Neuronal stem cell (in vitro differentiated cells): ENCODE data around the gene HERC5. TPM values are rescaled to one million over a fixed set of nuclear protein-coding genes. Genes with fewer than 3 reads are reported as not detected.

ENCODE experiments used
- DNase-seq: peaks from one replicate; pipeline ENCODE4 v3.0.0-alpha.2; 2013; ENCODE audit warnings: low spot score
- H2AFZ ChIP-seq: one replicate; pipeline ENCODE4 v1.6.1; 2013; ENCODE audit warnings: mild to moderate bottlenecking, low read length, inconsistent platforms
- H2AK5ac ChIP-seq: 2 replicates; pipeline ENCODE4 v1.6.1; 2013; ENCODE audit warnings: low read depth, mild to moderate bottlenecking, inconsistent platforms, low read length, moderate library complexity, mixed read lengths
- H2BK120ac ChIP-seq: 2 replicates; pipeline ENCODE4 v1.6.1; 2013; ENCODE audit warnings: low read depth, mild to moderate bottlenecking, inconsistent platforms, low read length, moderate library complexity, mixed read lengths
- H2BK12ac ChIP-seq: one replicate; pipeline ENCODE4 v1.6.1; 2013; ENCODE audit warnings: low read length, inconsistent platforms
- H2BK15ac ChIP-seq: 2 replicates; pipeline ENCODE4 v1.6.1; 2013; ENCODE audit warnings: mild to moderate bottlenecking, low read length, inconsistent platforms, mixed read lengths
- H2BK5ac ChIP-seq: one replicate; pipeline ENCODE4 v1.6.1; 2013; ENCODE audit warnings: inconsistent platforms, mild to moderate bottlenecking, low read length, moderate library complexity
- H3K14ac ChIP-seq: one replicate; pipeline ENCODE4 v1.6.1; 2013; ENCODE audit warnings: low read length, inconsistent platforms
- H3K18ac ChIP-seq: 2 replicates; pipeline ENCODE4 v1.6.1; 2013; ENCODE audit warnings: low read length, inconsistent platforms
- H3K23ac ChIP-seq: 2 replicates; pipeline ENCODE4 v1.6.1; 2013; ENCODE audit warnings: low read depth, mild to moderate bottlenecking, mixed read lengths, low read length, inconsistent platforms; ENCODE audit not compliant: poor library complexity
- H3K27ac ChIP-seq: replicated peaks from 3 replicates; pipeline ENCODE4 v1.5.1; 2013; ENCODE audit warnings: low read length, inconsistent platforms
- H3K27me3 ChIP-seq, 3 experiments: 2 replicates each; pipeline ENCODE4 v1.6.1; 2013; ENCODE audit warnings: low read length in 3 of 3, mild to moderate bottlenecking in 2 of 3, inconsistent platforms in 1 of 3, low read depth in 1 of 3, mixed read lengths in 1 of 3, moderate library complexity in 1 of 3; ENCODE audit not compliant: control insufficient read depth in 3 of 3, insufficient read depth in 3 of 3
- H3K36me3 ChIP-seq, 2 donors: replicated peaks in 1 of 2; 2 replicates each; pipeline ENCODE4 v1.6.1; 2013; ENCODE audit warnings: low read length in 2 of 2; ENCODE audit not compliant: control insufficient read depth in 2 of 2, insufficient read depth in 2 of 2
- H3K4ac ChIP-seq: 2 replicates; pipeline ENCODE4 v1.6.1; 2013; ENCODE audit warnings: inconsistent platforms, mild to moderate bottlenecking, low read length, moderate library complexity
- H3K4me1 ChIP-seq, 2 donors: 1 replicate in 1 of 2; 2 replicates in 1 of 2; pipeline ENCODE4 v1.6.1; 2013; ENCODE audit warnings: low read length in 2 of 2, low read depth in 1 of 2; ENCODE audit not compliant: control insufficient read depth in 2 of 2, insufficient read depth in 1 of 2
- H3K4me2 ChIP-seq: one replicate; pipeline ENCODE4 v1.6.1; 2013; ENCODE audit warnings: mild to moderate bottlenecking, low read length, inconsistent platforms; ENCODE audit not compliant: insufficient read depth, poor library complexity, severe bottlenecking
- H3K4me3 ChIP-seq, 2 donors: 2 replicates each; pipeline ENCODE4 v1.5.1; 2013; ENCODE audit warnings: low read length in 2 of 2, mild to moderate bottlenecking in 2 of 2, inconsistent platforms in 1 of 2, moderate library complexity in 1 of 2
- H3K79me1 ChIP-seq: one replicate; pipeline ENCODE4 v1.6.1; 2013; ENCODE audit warnings: low read depth, mild to moderate bottlenecking, inconsistent platforms, low read length, moderate library complexity
- H3K9ac ChIP-seq: one replicate; pipeline ENCODE4 v1.6.1; 2013; ENCODE audit warnings: mild to moderate bottlenecking, low read depth, low read length, inconsistent platforms; ENCODE audit not compliant: poor library complexity
- H3K9me3 ChIP-seq, 2 donors: replicated peaks in 1 of 2; 2 replicates each; pipeline versions ENCODE3 to v1.6.1; 2013; ENCODE audit warnings: low read length in 2 of 2, mild to moderate bottlenecking in 2 of 2, inconsistent platforms in 1 of 2, low read depth in 1 of 2, mixed read lengths in 1 of 2, moderate library complexity in 1 of 2; ENCODE audit not compliant: control insufficient read depth in 2 of 2, insufficient read depth in 1 of 2
- H4K8ac ChIP-seq: one replicate; pipeline ENCODE4 v1.6.1; 2013; ENCODE audit warnings: low read depth, mild to moderate bottlenecking, inconsistent platforms, low read length, moderate library complexity
- H4K91ac ChIP-seq: one replicate; pipeline ENCODE4 v1.6.1; 2013; ENCODE audit warnings: low read length, low read depth, mild to moderate bottlenecking, inconsistent platforms; ENCODE audit not compliant: poor library complexity
- WGBS, 2 donors: extraction: QIAGEN DNeasy Blood & Tissue Kit; methylation state at CpG; one replicate each; pipeline ENCODE4 v1.1.7; 2013; ENCODE audit warnings: missing lambda C conversion rate in 2 of 2, mixed read lengths in 1 of 2; ENCODE audit not compliant: insufficient read length in 2 of 2, insufficient replicate concordance in 1 of 2; ENCODE audit errors: extremely low coverage in 2 of 2; 5-methylcytosine and 5-hydroxymethylcytosine counted together
- polyA plus RNA-seq, 2 experiments: library from polyadenylated mRNA; stranded (reverse); fragments of 200-250 nt; gene quantifications; one replicate each; pipeline ENCODE4 v1.2.3, GENCODE V29; 2013

The HERC5 gene
- polyA plus RNA-seq (2013, experiment 1 of 2) = 1.3 TPM
- 1.2 TPM for polyA plus RNA-seq (2013, experiment 2 of 2)

DNA sequence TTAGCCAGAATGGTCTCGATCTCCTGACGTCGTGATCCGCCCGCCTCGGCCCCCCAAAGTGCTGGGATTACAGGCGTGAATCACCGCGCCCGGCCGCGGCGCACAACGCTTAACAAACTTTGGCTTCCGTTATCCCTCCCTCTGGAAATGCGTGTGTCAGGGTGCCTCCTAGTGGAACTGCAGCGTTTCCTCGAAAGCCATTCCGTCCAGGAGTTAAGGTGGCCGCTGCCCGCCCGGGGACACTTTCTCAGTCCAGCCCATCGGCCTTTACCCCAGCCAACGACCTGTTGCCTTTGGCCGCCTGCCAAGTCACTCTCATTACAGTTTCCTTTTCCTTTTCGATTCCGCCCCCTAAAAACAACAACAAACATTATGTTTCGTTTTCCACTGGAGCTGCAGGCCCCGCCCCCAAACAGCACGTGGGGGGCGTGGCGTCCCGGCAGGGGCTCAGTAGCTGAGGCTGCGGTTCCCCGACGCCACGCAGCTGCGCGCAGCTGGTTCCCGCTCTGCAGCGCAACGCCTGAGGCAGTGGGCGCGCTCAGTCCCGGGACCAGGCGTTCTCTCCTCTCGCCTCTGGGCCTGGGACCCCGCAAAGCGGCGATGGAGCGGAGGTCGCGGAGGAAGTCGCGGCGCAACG is at the start of gene HERC5:
HERC5 (plus strand) TSS at position 450 of the 637 bp plus-strand sequence; CDS start at position 601, 151 bp downstream.
- Histone ChIP-seq H2AFZ (peak within 1 kb of the TSS; percentile 98), H2BK15ac (no peak within 1 kb of the TSS), H3K4me2 (peak within 1 kb of the TSS; percentile 80), H2AK5ac (no peak within 1 kb of the TSS), H3K79me1 (no peaks in the 10 kb centered on the region), H3K23ac (peak within 1 kb of the TSS; percentile 43), H3K9ac (peak within 1 kb of the TSS; percentile 21), H2BK12ac (no peak within 1 kb of the TSS), H4K8ac (no peak within 1 kb of the TSS), H2BK5ac (no peak within 1 kb of the TSS), H3K9me3 (no peaks in the 10 kb centered on the region), H3K4me1 (peaks cover 0 to 2% of the 10 kb centered on the region in 2 donors), H3K14ac (peak within 1 kb of the TSS; percentile 38), H3K36me3 (no peaks in the 10 kb centered on the region), H3K4ac (no peak within 1 kb of the TSS), H3K18ac (peak within 1 kb of the TSS; percentile 83), H3K27ac (no peak within 1 kb of the TSS), H2BK120ac (no peak within 1 kb of the TSS), H3K27me3 (peaks cover 9 to 24% (median 16%) of the 10 kb centered on the region in 3 experiments), H4K91ac (no peak within 1 kb of the TSS), H3K4me3 (peak within 1 kb of the TSS; percentile 53 to 80)
- DNase-seq = peak; percentile 66
- no CpG with 5 or more reads among the region's 57 CpGs for WGBS, 2 donors

DNA sequence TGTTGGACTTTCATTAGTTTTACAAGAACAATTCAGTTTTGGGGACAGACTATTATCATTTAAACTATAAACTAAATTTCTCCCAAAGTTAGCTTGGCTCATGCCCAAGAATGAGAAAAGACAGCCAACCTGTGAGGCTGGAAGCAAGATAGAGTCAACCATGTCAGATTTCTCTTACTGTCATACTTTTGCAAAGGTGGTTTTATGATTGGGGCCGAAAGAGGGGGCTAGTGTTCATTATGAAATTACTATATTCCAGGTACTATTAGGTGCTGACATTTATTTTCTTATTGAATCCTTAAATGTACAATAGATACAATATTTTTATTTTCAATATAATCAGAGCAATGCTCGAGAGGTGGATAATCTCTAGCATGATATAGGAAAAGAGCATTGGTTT is 47.7 kb upstream of the HERC5 start:
- Histone ChIP-seq H3K4ac (no peak overlapping the region), H3K18ac (no peak overlapping the region), H2BK15ac (no peak overlapping the region), H3K27me3 (no peaks in the 10 kb centered on the region), H2BK12ac (no peak overlapping the region), H4K8ac (no peak overlapping the region), H2BK5ac (no peak overlapping the region), H2AK5ac (no peak overlapping the region), H3K9me3 (no peaks in the 10 kb centered on the region), H4K91ac (no peak overlapping the region), H3K9ac (no peak overlapping the region), H3K79me1 (no peaks in the 10 kb centered on the region), H3K4me1 (no peaks in the 10 kb centered on the region), H3K23ac (no peak overlapping the region), H3K14ac (no peak overlapping the region), H3K4me2 (no peak overlapping the region), H2BK120ac (no peak overlapping the region), H2AFZ (no peak overlapping the region), H3K27ac (no peak overlapping the region), H3K4me3 (no peak overlapping the region), H3K36me3 (no peaks in the 10 kb centered on the region)
- WGBS, 2 donors = no CpG with 5 or more reads among the region's 2 CpGs
- DNase-seq = no peak

DNA sequence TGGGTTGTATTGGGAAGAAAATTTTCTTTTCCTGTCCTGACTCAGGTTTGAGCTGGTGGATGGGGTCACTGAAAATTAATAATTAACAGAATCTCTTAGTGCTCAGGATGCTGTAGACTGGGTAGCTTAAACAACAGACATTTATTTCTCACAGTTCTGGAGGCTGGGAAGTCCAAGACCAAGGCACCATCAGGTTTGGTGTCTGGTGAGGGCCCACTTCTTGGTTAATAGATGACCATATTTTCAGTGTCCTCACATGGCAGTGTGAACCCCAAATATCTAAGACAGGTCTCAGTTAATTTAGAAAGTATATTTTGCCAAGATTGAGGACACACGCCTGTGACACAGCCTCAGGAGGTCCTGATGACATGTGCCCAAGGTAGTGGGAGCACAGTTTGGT is 47.1 kb upstream of the HERC5 start:
- no peak overlapping the region for H2AK5ac ChIP-seq
- no peaks in the 10 kb centered on the region for H3K9me3 ChIP-seq
- H3K14ac ChIP-seq = no peak overlapping the region
- H3K36me3 ChIP-seq = no peaks in the 10 kb centered on the region
- no peak overlapping the region for H3K9ac ChIP-seq
- H3K4me1 ChIP-seq = no peaks in the 10 kb centered on the region
- WGBS, 2 donors = no CpG with 5 or more reads among the region's 1 CpG
- no peaks in the 10 kb centered on the region for H3K27me3 ChIP-seq
- no peak overlapping the region for H3K4me3 ChIP-seq
- H3K18ac ChIP-seq = no peak overlapping the region
- no peak overlapping the region for H2BK15ac ChIP-seq
- no peak overlapping the region for H2BK5ac ChIP-seq
- no peak overlapping the region for H3K23ac ChIP-seq
- H3K27ac ChIP-seq = no peak overlapping the region
- H3K4me2 ChIP-seq = no peak overlapping the region
- H4K8ac ChIP-seq = no peak overlapping the region
- no peak overlapping the region for H4K91ac ChIP-seq
- no peak for DNase-seq
- H3K4ac ChIP-seq = no peak overlapping the region
- H3K79me1 ChIP-seq = no peaks in the 10 kb centered on the region
- no peak overlapping the region for H2BK120ac ChIP-seq
- no peak overlapping the region for H2BK12ac ChIP-seq
- H2AFZ ChIP-seq = no peak overlapping the region

DNA sequence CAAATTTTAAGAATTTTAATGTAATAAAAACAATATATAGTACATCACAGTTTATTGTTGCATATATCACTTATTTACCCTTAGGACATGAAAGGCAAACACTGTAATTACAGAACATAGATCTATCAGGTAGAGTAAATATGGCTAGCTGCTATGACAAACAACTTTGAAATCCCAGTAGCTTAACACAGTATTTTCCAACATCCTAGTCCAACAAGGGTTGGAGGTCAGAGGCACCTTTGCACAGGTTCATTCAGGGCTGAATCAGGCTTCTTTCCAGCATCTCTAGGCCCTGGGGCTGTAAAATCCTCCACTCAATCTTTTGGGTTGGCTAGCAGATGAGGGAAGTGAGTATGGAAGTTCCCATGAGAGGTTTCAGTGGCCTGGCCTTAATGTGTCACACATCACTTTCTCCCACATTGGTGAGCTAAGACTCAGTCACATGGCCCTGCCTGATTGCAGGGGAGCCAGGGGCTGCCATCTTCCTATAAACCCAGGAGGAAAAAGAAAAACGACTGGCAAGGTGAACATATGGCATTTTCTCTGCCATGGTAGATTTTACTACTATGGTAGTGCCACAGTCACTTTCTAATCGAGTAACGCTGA is 45.3 kb upstream of the HERC5 start:
- Histone ChIP-seq H3K4me1 (no peaks in the 10 kb centered on the region), H2BK120ac (no peak overlapping the region), H2BK5ac (no peak overlapping the region), H3K27me3 (no peaks in the 10 kb centered on the region), H4K8ac (no peak overlapping the region), H3K36me3 (no peaks in the 10 kb centered on the region), H3K4me3 (no peak overlapping the region), H3K4me2 (no peak overlapping the region), H3K23ac (no peak overlapping the region), H3K9ac (no peak overlapping the region), H3K79me1 (no peaks in the 10 kb centered on the region), H3K4ac (no peak overlapping the region), H4K91ac (no peak overlapping the region), H3K9me3 (no peaks in the 10 kb centered on the region), H2AFZ (no peak overlapping the region), H3K27ac (no peak overlapping the region), H2AK5ac (no peak overlapping the region), H2BK15ac (no peak overlapping the region), H3K18ac (no peak overlapping the region), H2BK12ac (no peak overlapping the region), H3K14ac (no peak overlapping the region)
- DNase-seq = no peak
- no CpG with 5 or more reads among the region's 3 CpGs for WGBS, 2 donors
